HG02870 (cell line): ENCODE data around the gene CHN2.

Experiments
- ATAC-seq: cut with Tn5 transposase; IDR thresholded peaks from one replicate; pipeline ENCODE4 v1.9.1; 2021; ENCODE audit warnings: mild to moderate bottlenecking, moderate library complexity; ENCODE audit not compliant: unreplicated experiment

The CHN2 gene

GRCh38 chr7:29421010-29421956 lies 226.7 kb downstream of the CHN2 start:
- ATAC-seq, result no peak

- no peak for ATAC-seq
Observed at GRCh38 chr7:29422829-29423228, 228.3 kb downstream of the CHN2 start.

GRCh38 chr7:29424295-29424983 lies 229.9 kb downstream of the CHN2 start:
- ATAC-seq, result no peak

- no peak for ATAC-seq
Observed at GRCh38 chr7:29424984-29425309, 230.4 kb downstream of the CHN2 start.

GRCh38 chr7:29426587-29426986 lies 232.0 kb downstream of the CHN2 start:
- ATAC-seq, result no peak

GRCh38 chr7:29429401-29429800 lies 234.8 kb downstream of the CHN2 start:
- no peak for ATAC-seq

- no peak for ATAC-seq
Observed at GRCh38 chr7:29430279-29430949, 235.8 kb downstream of the CHN2 start.

GRCh38 chr7:29431686-29432085 lies 237.1 kb downstream of the CHN2 start:
- no peak for ATAC-seq

GRCh38 chr7:29432721-29433120 lies 238.1 kb downstream of the CHN2 start:
- no peak for ATAC-seq

- no peak for ATAC-seq
Observed at GRCh38 chr7:29434380-29434768, 239.8 kb downstream of the CHN2 start.

GRCh38 chr7:29435167-29435566 lies 240.6 kb downstream of the CHN2 start:
- ATAC-seq, result no peak

- ATAC-seq, result no peak
Observed at GRCh38 chr7:29435902-29436301, 241.3 kb downstream of the CHN2 start.

- ATAC-seq, result no peak
Observed at GRCh38 chr7:29442146-29442545, 247.6 kb downstream of the CHN2 start.

GRCh38 chr7:29443552-29443951 lies 249.0 kb downstream of the CHN2 start:
- no peak for ATAC-seq

- ATAC-seq, result no peak
Observed at GRCh38 chr7:29444267-29444666, 249.7 kb downstream of the CHN2 start.

GRCh38 chr7:29445736-29446135 lies 251.2 kb downstream of the CHN2 start:
- no peak for ATAC-seq

GRCh38 chr7:29447828-29448227 lies 253.3 kb downstream of the CHN2 start:
- no peak for ATAC-seq

GRCh38 chr7:29449569-29450260 lies 255.1 kb downstream of the CHN2 start:
- ATAC-seq, result no peak

- ATAC-seq, result no peak
Observed at GRCh38 chr7:29453021-29453420, 258.4 kb downstream of the CHN2 start.

GRCh38 chr7:29454464-29454863 lies 259.9 kb downstream of the CHN2 start:
- no peak for ATAC-seq

- ATAC-seq, result no peak
Observed at GRCh38 chr7:29454899-29455451, 260.4 kb downstream of the CHN2 start.
